ENCODE results near the gene TBCA.

DNA sequence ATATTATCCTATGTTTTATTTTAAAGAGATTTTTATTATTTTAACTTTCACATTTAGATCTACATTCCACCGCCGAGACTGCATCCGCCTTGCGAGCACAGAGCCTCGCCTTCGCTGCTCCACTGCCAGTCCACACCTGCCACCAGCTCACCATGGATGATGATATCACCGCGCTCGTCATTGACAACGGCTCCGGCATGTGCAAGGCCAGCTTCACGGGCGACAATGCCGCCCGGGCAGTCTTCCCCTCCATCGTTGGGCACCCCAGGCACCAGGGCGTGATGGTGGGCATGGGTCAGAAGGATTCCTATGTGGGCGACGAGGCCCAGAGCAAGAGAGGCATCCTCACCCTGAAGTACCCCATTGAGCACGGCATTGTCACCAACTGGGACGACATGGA lies 8.6 kb upstream of the TBCA start:
- TF ChIP-seq POLR2AphosphoS5 (IDR thresholded peaks at IDR 0.05; ENCODE audit: borderline replicate concordance, low read depth, low read length) (no peak), EZH2 (IDR thresholded peaks at IDR 0.05) (no peak)
